Right hindlimb (tissue), 1 donor: Measurements from ENCODE around the gene ARHGDIG.

ENCODE experiments used
- DNase-seq: peaks from one replicate; pipeline ENCODE4 v3.0.0-alpha.2; 2018

Gene ARHGDIG

DNA sequence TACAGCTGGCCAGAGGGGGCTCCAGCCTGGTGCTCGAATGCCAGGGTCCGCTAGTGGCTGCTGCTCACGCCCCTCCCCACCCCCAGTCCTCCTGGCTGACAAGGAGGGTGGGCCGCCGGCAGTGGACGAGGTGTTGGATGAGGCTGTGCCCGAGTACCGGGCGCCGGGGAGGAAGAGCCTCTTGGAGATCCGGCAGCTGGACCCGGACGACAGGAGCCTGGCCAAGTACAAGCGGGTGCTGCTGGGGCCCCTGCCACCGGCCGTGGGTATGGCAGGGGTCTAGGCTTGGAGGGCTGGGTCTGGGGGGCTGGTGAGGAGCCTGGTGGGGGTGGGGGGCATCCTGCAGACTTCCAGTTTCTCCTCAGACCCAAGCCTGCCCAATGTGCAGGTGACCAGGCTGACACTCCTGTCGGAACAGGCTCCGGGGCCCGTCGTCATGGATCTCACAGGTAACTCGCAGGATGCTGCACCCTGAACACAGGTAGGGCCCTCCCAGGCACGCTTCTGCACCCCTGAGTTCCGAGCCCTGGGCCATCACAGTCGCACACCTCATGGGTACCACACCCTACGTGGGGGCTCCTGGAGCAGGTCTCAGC lies 1.4 kb downstream of the ARHGDIG start:
- no peak for DNase-seq

DNA sequence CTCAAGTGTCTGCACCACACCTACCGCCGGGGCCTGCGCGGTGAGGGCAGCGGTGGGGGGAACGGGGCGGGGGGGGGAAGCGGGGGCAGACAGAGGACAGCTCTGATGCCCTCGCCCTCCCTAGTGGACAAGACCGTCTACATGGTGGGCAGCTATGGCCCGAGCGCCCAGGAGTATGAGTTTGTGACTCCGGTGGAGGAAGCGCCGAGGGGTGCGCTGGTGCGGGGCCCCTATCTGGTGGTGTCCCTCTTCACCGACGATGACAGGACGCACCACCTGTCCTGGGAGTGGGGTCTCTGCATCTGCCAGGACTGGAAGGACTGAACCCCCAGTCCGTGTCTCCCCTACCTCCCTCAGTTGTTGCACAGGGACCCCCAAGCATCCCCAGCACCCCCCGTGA lies 2.1 kb downstream of the ARHGDIG start:
- DNase-seq, result no peak

DNA sequence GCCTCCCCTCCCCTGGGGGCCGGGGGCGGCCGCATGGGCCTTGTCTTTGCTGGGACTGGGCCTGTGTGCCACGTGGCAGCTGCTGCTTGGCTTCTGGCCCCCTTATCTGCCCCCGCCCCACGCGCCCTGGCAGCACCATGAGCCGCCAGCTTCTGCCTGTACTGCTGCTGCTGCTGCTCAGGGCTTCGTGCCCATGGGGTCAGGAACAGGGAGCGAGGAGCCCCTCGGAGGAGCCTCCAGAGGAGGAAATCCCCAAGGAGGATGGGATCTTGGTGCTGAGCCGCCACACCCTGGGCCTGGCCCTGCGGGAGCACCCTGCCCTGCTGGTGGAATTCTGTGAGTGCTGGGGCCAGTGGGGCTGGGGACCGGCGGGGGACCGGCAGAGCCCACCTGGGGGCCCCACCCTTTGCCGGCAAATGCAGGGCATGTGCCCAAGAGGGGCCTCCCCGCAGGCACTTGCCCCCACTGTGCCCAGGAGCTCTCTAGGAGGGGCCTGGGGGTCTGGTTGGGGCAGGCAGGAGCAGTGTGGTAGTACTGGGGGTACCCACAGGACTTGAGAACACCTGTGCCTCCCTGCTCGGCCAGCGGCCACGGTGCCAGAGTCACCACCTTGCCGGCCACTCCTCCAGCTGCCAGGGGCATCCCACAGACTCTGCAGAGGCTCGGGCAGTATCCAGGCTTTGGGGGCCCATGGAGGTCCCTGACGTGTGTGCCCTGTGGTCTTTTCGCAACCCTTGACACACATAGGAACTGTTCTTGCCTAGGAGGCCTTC lies 2.8 kb downstream of the ARHGDIG start, which contains the start of gene PDIA2:
TSS of gene PDIA2 (plus strand) at position 132 of the 773 bp plus-strand sequence. CDS start at position 138, 6 bp downstream.
- DNase-seq, result no peak

DNA sequence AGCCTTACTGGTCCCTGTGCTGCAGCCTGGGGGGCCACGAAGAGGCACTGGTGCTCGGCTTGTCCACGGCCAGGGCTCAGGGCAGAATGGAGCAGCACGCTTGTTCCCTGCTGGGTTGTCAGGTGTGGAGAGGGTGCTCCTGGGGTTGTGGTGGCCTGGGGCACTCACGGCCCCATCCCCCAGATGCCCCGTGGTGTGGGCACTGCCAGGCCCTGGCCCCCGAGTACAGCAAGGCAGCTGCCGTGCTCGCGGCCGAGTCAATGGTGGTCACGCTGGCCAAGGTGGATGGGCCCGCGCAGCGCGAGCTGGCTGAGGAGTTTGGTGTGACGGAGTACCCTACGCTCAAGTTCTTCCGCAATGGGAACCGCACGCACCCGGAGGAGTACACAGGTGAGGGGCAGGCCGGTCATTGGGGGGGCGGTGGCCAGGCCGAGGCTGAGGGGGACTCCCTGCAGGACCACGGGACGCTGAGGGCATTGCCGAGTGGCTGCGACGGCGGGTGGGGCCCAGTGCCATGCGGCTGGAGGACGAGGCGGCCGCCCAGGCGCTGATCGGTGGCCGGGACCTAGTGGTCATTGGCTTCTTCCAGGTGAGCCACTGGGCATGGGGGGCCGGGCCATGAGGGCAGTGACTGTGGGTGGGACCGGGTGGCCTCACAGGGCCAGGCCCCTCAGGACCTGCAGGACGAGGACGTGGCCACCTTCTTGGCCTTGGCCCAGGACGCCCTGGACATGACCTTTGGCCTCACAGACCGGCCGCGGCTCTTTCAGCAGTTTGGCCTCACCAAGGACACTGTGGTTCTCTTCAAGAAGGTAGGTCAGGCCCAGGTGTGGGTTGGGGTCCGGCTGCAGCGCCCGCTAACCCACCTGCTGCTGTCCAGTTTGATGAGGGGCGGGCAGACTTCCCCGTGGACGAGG lies 4.1 kb downstream of the ARHGDIG start:
- no peak for DNase-seq

DNA sequence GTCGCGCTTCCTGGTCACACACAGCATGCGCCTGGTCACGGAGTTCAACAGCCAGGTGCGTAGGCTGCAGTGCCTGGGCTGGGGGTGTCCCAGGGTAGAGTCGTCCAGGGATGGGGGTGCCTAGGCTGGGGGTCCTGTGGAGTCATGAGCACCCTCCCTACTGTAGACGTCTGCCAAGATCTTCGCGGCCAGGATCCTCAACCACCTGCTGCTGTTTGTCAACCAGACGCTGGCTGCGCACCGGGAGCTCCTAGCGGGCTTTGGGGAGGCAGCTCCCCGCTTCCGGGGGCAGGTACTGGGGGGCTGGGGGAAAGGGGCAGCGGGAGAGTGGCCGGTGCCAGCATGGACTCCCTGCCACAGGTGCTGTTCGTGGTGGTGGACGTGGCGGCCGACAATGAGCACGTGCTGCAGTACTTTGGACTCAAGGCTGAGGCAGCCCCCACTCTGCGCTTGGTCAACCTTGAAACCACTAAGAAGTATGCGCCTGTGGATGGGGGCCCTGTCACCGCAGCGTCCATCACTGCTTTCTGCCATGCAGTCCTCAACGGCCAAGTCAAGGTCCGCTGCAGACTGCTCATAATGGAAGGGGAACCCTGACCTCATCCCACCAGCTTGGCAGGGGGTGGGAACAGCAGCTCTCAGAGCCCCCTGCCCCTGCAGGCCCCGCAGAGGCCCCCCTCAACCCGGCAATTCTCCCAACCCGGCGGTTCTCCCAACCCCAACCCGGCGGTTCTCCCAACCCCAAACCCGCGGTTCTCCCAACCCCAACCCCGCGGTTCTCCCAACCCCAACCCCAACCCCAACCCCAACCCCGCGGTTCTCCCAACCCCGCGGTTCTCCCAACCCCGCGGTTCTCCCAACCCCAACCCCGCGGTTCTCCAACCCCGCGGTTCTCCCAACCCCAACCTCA lies 5.0 kb downstream of the ARHGDIG start:
- no peak for DNase-seq

DNA sequence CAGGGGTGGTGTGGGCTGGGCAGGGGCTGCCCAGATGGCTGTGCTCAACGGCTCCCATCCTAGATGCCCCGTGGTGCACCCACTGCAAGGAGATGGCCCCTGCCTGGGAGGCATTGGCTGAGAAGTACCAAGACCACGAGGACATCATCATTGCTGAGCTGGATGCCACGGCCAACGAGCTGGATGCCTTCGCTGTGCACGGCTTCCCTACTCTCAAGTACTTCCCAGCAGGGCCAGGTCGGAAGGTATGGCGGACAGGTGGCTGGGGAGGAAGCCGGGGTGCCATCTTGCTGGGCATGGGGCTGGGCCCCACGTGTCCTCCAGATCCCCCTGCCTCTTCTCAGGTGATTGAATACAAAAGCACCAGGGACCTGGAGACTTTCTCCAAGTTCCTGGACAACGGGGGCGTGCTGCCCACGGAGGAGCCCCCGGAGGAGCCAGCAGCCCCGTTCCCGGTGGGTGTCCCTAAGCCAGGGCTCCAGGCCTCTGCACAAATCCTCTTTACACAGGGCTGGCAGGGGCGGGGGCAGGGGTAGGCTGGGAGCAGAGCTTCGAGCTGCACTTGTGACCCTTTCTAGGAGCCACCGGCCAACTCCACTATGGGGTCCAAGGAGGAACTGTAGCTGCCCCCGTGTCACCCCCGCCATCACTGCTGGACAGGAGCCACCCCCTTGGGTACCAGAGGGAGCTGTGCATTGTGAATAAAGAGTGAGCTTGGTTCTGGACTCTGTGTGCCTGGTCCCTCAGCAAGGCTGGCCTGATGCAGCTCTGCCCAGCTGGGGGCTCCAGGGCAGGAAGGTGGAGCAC lies 6.3 kb downstream of the ARHGDIG start:
- no peak for DNase-seq

DNA sequence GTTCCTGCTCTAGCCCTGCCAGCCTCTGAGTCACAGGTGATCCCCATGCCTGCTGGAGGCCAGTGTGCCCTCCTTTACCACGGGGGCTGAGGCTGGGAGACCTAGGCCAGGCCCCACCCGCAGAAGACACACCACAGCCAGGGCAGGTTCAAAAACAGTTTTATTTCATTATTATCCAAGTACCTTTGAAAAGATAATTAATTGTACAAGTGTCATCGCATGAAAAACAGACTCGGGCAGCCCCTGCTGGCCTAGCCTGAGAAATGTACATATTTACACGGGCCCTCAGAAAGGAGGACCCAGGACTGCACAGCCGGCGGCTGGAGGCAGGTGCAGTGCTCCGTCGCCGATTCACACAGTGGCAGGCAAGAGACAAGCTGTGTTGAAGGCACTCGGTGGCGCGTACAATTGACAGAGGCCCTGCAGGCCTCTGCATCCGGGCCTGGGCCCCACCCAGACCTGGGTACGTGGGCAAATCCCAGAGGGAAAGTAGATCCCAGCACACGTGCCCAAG lies 7.0 kb downstream of the ARHGDIG start:
- no peak for DNase-seq

DNA sequence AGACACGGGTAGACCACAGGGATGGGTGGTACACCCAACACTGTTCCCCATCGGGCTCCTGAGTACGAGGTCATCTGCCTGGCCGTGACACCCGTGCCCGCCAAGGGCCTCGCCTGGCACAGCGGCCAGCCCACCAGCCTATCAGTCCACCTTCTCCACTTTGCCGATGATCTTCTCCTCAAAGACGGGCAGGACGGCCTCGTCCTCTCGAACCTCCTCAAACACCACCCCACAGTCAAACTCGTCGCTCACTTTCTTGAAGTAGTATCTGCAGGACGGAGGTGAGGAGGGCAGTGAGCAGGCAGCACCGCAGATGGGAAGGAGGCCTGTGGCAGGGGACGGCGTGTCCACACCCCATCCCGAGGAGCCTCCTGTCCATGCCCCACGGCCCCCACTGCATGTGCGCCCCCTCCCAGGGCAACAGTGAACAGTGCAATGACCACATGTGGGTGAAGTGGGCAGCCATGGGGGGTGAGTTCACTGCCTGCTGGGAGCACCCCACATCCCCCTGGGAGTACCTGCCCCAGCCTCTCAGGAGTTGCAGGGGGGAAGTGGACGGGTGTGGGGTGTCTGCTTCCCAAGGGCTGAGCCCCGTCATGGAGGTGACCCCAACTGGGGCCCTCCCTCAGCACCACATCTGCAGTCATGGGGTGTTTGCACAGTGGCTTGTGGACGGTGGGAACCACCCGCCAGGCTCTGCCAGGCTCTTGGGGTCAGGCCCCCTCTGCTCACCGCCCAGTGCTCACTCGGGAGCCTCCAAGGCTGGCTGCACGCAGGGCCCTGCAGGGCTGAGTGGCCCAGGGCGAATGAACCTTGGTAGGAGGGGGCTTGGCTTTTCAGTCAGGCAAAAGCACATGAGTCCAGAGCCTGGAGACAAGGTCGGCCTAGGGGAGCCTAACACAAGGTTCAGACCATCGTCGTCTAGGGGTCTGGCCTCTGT lies 7.9 kb downstream of the ARHGDIG start:
- no peak for DNase-seq

DNA sequence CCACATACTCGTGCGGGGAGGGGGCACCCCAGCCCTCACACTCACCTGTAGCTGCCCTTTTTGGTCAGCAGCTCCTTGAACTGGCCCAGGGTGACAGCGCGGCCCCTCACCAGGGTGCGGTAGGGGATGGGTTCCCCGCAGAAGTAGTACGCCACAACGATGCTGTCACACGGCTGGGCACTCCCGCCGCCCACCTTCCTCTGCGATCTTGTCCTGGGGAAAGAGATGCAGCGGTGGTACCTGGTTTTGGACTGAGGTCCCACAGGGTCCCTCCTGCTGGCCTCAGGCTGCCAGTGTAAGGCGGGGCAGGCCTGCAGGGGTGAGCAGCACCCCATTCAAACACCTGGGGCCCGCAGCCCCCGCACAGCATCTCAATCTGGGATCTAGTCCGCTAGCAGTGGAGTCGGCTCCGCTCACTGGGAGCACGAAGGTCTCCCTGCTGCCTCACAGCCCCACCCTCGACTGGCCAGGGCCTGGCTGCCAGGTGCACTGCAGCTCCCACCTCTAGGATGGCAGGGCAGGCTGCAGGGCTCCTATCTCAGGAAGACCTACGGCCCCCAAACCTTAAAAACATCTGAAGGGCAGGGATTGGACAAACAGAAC lies 9.1 kb downstream of the ARHGDIG start:
- no peak for DNase-seq

DNA sequence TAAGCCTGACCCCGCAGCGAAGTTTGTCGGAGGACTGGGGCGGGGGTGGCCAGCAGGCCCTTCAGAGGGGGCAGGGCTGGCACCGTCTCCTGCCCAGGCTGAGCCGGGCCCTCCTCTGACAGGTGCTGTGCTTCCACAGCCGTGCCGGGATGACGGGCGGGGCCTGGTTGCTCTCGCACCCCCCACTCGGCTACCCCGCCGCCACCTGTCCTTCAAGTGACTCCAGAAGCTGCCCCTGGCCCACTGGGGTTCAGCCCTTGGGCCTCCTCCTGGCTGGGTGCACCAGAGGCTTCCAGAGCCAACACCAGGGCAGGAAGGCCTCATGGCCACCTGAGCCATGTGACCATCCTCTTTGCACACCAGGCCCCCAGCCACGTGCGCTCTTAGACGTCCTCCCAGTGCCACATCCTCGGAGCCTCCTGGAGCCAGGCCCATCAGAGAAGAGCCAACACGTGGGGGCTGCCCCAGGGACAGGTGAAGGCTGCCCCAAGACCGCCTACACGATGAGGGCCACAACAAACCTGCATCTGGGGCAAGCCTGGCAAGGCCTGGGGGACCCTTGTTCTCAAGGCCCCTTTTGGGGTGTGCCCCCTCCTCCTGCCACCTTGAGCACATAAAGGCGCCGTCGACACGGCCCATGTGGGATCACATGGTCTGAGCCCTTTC lies 9.8 kb downstream of the ARHGDIG start:
- DNase-seq, result no peak

DNA sequence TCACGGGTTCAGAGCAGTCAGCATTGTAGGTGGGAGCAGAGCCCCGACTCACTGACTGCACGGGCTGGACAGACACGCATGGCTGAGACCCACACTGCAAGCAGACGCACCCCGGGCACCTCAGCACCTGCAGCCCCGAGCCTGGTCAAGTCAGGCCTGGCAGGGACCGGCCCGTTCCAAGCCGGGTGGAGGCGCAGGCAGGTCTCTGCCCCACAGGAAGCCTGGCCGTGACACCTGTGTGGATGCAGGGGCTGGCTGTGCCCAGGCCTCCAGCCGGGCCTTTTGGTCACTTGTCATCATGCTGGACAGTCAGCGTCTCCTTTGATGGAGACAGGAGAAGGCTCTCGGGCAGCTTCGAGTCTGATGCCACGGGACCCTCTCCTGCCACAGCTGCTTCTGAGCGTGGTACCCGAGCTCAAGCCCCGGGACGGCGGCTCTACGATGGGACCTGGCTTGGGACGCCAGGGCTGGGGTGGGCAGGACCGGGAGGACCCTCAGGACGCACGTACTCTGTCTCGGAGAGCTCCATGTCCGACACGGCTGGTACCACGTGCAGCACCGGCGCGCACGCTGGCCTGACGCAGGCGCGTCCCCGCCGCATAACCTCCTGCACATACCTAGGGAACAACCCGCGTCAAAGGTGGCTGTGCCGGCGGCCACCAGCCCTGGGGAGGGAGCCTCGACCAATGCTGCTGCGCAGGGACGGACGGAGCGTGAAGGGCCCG lies 10.5 kb downstream of the ARHGDIG start:
- DNase-seq, result no peak

DNA sequence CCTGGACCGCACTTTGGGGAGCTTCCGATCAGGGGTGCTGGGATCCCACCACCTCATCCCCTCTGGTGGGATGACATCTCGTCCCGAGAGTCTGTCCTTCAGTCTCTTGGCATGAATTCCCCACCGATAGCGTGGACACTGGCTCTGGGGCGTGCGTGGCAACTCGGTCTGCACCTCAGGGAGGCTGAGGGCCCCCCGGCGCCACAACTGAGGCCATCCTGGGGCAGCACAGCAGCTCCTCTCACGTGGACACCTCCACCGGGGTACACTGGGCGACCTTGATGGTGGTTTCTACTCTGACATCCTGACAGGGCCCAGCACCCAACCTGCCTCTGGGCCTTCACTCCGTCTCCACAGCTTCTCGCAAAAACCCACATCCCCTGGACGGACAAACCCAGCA lies 11.1 kb downstream of the ARHGDIG start:
- no peak for DNase-seq

DNA sequence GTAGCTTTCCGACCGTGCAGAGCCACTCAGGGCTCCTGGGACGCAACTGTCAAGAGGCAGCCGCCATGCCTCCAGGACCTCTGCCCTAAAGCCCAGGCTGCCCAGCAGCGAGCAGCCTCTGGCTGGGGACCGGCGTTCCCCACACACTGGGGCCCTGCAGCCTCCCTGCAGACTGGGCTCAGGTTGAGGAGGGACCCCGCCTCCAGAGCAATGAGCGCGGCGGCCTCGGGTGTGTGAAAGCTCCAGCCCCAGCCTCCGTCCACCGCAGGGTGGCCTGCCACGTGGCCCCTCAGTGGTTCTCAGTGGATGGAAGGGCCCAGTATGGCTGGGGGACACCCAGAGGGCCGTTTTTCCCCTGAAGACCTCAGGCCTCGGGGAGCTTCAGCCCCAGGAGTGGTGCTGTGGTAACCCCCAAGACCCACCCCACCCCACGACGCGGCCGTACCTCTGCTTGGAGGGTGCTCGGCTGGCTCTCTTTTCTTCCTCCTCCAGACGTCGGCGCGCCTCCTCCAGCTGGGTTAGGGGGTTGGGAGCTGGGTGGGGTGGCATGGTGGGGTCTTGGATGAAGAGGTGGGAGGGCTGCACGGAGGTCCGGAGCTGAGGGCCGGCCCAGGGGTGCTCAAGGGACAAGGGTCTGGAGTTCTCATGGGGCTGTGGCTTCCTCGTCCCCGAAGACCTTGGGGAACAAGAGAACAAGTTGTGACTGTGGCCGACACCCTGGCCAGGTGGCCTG lies 12.8 kb downstream of the ARHGDIG start:
- no peak for DNase-seq

DNA sequence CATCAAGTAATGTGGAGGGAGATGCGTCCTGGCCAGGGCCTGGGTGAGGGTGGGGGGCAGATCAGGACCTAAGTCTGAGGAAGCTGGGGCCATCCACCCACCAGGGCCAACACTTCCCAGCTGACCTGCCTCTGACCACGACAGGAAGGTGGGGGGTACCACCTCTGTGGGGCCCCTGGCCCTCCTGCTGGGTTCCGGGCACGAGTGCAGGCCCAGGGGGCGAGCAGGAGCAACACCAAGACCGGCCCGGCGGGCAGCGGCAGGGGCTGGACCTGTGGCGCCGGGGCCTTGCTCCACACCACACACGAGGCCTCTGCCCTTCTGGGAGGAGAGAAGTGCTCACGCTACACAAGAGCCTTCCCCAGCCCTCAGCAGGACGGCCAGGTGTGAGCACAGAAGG lies 15.9 kb downstream of the ARHGDIG start:
- no peak for DNase-seq

DNA sequence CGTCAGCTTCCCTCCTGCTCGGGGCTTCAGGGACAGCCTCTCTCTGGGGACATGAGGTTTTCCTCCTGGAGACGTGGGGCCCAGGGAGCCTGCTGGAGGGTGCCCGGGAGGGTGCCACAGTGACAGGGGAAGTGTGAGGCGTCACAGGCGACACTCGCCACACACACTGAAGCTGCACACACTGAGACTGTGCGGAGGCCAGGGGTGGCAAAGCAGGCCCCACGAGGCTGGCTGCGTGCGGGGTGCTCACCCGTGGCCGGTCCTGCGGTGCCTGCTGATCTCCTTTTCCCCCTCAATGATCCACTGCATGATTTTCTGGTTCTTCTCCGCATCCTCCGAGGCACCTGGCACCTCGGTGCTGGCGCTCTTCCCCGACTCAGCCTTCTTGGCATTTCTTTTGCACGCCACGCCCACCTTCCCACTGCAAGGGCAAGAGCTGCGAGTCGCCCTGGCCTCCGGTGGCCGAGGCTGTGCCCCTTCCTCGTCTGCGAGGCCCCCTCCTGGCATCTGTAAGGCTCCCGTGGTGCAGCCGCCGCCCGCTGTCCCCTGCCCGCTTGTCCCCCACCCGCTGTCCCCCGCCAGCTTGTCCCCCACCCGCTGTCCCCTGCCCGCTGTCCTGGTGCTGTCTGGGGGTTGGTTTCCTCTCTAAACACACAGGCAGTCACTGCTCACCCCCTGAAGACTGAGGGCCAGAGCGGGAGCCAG lies 16.6 kb downstream of the ARHGDIG start:
- DNase-seq, result no peak

DNA sequence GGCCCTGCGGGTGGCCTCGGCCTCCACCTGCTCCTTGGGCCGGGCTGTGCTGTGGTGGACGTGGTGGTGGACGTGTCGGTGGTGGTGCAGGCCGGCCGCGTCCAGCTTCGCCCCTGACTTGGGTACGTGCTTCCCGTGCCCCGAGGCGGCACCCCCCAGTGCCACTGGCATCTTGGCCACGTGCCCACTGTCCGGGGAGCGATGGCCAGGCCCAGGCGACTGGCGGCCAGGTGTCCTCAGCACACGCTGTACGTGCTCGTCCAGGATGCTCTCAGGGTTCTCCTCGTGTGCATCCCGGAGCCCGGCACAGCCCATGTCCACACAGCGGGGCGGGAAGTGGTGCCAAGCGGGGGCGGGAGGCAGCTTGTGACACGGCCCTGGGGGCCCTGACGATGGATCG lies 17.4 kb downstream of the ARHGDIG start:
- DNase-seq, result no peak

DNA sequence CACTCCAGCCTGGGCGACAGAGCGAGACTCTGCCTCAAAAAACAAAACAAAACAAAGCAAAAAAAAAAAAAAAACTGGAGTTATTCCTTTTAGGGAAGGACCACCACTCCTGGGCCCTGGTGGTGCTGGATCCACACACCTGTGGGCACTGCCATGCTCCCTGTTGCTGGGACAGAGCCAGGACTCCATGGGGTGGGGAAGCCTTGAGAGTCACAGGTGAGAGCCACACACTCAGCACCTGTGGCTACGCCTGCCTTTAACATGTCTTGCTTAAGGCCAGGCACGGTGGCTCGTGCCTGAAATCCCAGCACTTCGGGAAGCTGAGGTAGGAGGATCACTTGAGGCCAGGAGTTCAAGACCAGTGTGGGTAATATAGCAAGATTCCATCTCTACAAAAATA lies 20.8 kb downstream of the ARHGDIG start:
- no peak for DNase-seq
